OCI-LY7 (cell line): ENCODE data around the gene BAG1.

Source experiments
- EZH2phosphoT487 ChIP-seq: fragments of 200-600 bp; sonication (generic); IDR thresholded peaks from 2 replicates; pipeline ENCODE4 v1.6.1; 2018; ENCODE audit warnings: low read depth, borderline replicate concordance, mild to moderate bottlenecking, mixed run types, antibody characterized with exemption, low read length, moderate library complexity, mixed read lengths
- TF ChIP-seq, protein P1 (sequence below): fragments of 200-600 bp; sonication (generic); conservative IDR thresholded peaks from 2 replicates; pipeline ENCODE4 v1.5.1; 2014; ENCODE audit warnings: mild to moderate bottlenecking, antibody characterized with exemption, low read length, moderate library complexity, mixed read lengths

DNA sequence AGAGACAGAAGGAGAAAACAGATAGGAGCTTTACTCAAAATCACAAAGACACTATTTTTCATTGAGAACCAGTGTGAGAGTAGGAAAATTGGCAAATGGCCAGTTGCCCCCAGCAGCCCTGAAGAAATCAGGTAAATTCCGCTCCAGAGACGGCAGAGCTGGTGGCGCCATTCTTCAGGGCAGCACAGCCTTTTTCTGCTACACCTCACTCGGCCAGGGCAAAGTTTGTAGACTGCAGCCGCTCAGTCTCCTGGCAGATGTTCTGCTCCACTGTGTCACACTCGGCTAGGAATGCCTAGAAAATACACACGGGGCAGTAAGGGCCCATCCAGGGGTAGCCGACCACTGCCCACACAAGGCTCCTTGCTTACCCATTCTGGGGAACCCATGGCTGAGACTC, 9.5 kb downstream of the BAG1 start:
- TF ChIP-seq, protein P1, sequence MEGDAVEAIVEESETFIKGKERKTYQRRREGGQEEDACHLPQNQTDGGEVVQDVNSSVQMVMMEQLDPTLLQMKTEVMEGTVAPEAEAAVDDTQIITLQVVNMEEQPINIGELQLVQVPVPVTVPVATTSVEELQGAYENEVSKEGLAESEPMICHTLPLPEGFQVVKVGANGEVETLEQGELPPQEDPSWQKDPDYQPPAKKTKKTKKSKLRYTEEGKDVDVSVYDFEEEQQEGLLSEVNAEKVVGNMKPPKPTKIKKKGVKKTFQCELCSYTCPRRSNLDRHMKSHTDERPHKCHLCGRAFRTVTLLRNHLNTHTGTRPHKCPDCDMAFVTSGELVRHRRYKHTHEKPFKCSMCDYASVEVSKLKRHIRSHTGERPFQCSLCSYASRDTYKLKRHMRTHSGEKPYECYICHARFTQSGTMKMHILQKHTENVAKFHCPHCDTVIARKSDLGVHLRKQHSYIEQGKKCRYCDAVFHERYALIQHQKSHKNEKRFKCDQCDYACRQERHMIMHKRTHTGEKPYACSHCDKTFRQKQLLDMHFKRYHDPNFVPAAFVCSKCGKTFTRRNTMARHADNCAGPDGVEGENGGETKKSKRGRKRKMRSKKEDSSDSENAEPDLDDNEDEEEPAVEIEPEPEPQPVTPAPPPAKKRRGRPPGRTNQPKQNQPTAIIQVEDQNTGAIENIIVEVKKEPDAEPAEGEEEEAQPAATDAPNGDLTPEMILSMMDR: no peak
- TF ChIP-seq EZH2phosphoT487: no peak
